BLaER1 (cell line): ENCODE measurements around the gene CCBE1.

Experiments
- H3K27ac ChIP-seq: shearing (Covaris generic); formaldehyde crosslinking; 2 replicates; pipeline ENCODE4 v1.8.1; 2022
- H3K27me3 ChIP-seq: shearing (Covaris generic); formaldehyde crosslinking; 2 replicates; pipeline ENCODE4 v1.8.1; 2022
- H3K36me3 ChIP-seq: shearing (Covaris generic); formaldehyde crosslinking; 2 replicates; pipeline ENCODE4 v1.8.1; 2022
- H3K4me1 ChIP-seq: shearing (Covaris generic); formaldehyde crosslinking; 2 replicates; pipeline ENCODE4 v1.8.1; 2022
- H3K4me2 ChIP-seq: shearing (Covaris generic); formaldehyde crosslinking; 2 replicates; pipeline ENCODE4 v1.8.1; 2022
- H3K4me3 ChIP-seq: shearing (Covaris generic); formaldehyde crosslinking; 2 replicates; pipeline ENCODE4 v1.8.1; 2022
- H3K9ac ChIP-seq: shearing (Covaris generic); formaldehyde crosslinking; 2 replicates; pipeline ENCODE4 v1.8.1; 2022
- H3K9me3 ChIP-seq: shearing (Covaris generic); formaldehyde crosslinking; 2 replicates; pipeline ENCODE4 v1.8.1; 2022
- H4K20me1 ChIP-seq: shearing (Covaris generic); formaldehyde crosslinking; 2 replicates; pipeline ENCODE4 v1.8.1; 2022
- Cebpa-rat ChIP-seq: shearing (Covaris generic); IDR thresholded peaks from 2 replicates; pipeline ENCODE4 v1.8.1; 2022

The CCBE1 gene

DNA sequence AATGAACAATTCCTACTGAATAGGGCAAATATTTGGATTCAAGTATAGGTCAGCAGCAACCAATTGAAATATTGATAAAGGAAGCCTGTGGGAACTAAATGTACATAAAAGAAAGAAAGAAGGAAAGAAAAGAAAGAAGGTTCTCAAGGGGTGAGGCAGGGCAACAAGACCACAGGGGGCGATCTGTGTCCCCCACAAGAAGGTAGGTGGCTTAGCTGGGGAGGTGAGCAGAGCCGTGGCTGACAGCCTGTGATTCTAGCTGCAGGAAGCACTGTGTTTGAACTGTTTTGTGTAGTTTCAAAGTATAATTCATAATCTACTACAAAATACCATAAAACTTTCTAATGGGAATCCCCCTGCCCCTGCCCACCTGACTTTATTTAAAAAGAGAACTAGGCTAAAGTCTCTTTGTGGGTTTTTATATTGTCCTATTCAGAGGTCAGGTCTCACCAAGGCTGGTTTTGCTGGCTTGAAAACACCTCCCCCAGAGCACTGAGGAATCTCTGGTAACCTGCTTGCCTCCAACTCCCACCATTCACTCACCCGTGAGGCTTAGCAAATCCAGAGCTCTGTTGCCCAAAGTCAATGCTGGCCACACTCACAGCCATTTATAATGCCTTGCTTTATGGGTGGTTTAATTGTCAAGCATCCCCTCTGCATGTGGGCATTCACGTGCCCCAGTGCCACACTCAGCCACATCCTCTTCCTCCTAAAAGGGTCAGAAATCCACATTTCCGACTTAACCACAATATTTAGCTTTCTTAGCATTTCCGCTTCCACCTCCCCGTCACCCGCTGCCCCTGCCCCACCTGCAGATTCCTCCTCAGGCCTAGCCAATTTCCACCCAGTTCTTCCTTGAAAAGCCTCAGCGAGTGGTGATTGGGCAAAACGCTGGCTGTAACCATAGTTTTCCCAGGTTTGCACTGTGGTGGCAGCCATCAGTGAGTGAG, 301.7 kb downstream of the CCBE1 start:
- TF ChIP-seq Cebpa-rat, result no peak
- Histone ChIP-seq H3K4me2 (peak overlapping the region; percentile 70), H3K27me3 (no peaks in the 10 kb centered on the region), H3K4me3 (no peak overlapping the region), H3K9me3 (0 out of 2 replicates have a peak, but pooled peaks cover 3% of the 10 kb centered on the region), H3K9ac (no peak overlapping the region), H3K27ac (peak overlapping the region; percentile 22; the same call in 1 of the 2 replicates), H3K4me1 (peaks cover 17% of the 10 kb centered on the region), H4K20me1 (no peaks in the 10 kb centered on the region), H3K36me3 (no peaks in the 10 kb centered on the region)

DNA sequence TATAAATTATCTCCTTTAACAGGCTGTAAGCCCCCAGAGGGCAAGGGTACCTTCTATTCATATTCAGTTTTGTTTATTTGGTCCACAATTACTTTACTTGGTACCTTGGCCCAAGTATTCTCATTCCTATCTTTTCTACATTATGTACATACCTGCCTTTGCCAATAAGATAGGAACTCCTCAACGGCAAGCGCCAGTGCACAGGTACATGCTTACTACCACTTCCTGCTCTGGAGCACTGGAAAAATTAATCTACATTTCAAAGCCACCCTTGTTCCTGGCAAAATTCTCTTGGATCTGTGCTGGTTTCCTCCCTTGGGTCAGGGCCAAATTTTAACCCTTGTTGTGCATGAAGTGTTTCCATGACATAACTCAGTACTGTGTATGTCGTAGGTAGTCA, 303.8 kb downstream of the CCBE1 start:
- Histone ChIP-seq H3K4me3 (no peak overlapping the region), H3K4me1 (peaks cover 22% of the 10 kb centered on the region), H3K4me2 (no peak overlapping the region), H3K27me3 (no peaks in the 10 kb centered on the region), H3K9me3 (0 out of 2 replicates have a peak, but pooled peaks cover 3% of the 10 kb centered on the region), H3K27ac (no peak overlapping the region), H3K9ac (no peak overlapping the region), H4K20me1 (no peaks in the 10 kb centered on the region), H3K36me3 (no peaks in the 10 kb centered on the region)
- no peak for TF ChIP-seq Cebpa-rat

DNA sequence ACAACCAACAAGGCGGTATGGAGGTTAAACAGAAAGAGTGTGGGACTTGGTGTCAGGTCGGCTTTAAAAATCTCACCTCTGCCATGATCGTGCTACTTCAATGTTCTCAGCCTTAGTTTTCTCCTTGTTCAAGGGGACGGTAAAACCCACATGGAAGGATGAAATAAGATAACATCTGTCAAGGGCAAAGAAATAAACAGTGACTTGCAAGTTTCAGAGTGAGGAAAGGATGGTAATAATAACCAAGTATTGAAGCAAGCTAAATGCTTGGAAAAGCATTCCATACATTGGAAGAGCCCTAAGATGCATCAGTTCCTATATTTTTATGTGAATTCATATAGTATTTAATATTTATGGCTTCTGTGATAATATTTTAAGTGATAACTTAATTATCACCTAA, 308.4 kb downstream of the CCBE1 start:
- H3K4me3 ChIP-seq, result no peak overlapping the region
- peaks cover 15% of the 10 kb centered on the region for H3K4me1 ChIP-seq
- no peaks in the 10 kb centered on the region for H3K27me3 ChIP-seq
- no peaks in the 10 kb centered on the region for H3K36me3 ChIP-seq
- peak overlapping the region; percentile 11; the same call in 1 of the 2 replicates for H3K4me2 ChIP-seq
- H4K20me1 ChIP-seq, result no peaks in the 10 kb centered on the region
- H3K27ac ChIP-seq, result no peak overlapping the region
- 0 out of 2 replicates have a peak, but pooled peaks cover 3% of the 10 kb centered on the region for H3K9me3 ChIP-seq
- H3K9ac ChIP-seq, result no peak overlapping the region
- TF ChIP-seq Cebpa-rat, result no peak

DNA sequence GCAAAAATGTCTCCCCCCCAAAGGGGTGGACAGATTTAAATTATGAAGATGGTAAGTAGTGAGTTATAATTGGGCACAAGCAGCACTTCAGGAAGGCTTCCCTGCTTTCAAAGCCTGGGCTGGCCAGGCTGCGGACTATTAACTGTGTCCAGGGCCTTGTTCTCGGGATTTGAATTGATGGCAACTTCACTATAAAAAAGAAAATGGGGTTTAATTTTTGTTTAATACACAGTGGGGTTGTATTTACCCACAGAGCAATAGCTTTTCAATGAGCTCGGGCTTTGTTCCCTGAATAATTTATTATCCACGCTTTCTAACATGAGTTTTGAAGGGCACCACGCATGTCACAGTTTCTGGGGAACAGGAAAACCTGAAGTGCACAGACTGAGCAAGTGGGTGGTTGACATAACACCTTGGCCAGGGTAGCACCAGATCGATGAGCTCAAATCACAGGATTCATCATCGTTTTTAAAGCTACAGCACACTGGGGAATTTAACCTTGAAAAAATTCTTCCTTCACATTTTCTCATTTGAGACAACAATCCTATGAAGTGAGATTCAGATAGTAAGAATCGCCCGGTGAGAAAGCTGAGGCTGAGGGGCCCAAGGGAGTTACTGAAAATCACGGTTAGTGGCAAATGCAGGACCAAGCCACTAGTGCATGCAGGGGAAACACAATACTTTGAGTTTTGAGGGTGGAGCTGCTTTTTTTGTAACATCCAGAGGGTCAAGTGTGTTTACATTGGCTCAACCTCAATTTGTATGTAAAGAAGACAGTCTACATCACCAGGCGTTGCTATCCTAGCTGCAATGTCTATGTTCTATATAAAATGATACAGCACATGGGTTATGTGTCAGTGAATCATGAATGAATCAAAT, 309.3 kb downstream of the CCBE1 start:
- peak overlapping the region; percentile 11 for H3K4me2 ChIP-seq
- no peaks in the 10 kb centered on the region for H4K20me1 ChIP-seq
- H3K27me3 ChIP-seq, result no peaks in the 10 kb centered on the region
- H3K4me1 ChIP-seq, result peaks cover 15% of the 10 kb centered on the region
- no peak overlapping the region for H3K4me3 ChIP-seq
- no peak overlapping the region for H3K9ac ChIP-seq
- 0 out of 2 replicates have a peak, but pooled peaks cover 3% of the 10 kb centered on the region for H3K9me3 ChIP-seq
- no peaks in the 10 kb centered on the region for H3K36me3 ChIP-seq
- no peak overlapping the region for H3K27ac ChIP-seq
- TF ChIP-seq Cebpa-rat, result no peak

DNA sequence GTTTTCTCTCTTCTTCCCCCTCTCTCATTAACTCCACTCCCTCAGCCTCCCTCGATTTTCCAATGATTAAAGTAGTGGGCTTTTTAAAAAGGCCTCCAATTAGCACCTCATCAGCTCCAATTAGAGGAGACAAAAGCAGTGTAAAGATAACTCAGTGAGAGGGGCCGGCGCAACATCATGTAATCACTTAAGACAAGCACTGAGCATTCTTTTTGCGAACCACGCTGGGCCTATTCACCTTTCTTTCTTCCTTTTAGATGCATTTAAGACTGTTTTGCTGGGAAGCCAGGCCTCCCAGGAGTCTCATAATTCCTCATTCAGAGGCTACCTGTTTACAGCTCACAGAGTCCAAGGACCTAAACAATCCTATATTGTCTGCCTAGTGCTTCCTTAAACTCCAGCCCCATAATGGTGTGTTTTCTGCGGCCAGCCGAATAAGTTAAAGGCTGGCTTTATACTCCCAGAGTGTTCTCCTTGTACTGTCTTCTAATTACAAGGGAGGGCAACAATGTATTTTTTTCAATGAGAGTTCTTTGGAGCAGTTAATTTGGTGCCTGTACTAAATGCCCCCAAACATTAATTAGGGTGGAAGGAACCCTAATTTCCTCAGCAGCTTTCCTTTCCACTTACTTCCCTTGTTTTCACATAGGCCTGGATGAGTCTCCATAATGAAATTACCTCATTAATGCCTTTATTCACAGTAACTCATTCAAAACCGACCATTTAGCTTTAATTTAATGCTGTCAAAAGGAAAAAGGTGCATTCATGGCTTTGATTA, 310.1 kb downstream of the CCBE1 start:
- no peak for TF ChIP-seq Cebpa-rat
- H3K4me1 ChIP-seq, result peaks cover 15% of the 10 kb centered on the region
- H4K20me1 ChIP-seq, result no peaks in the 10 kb centered on the region
- H3K36me3 ChIP-seq, result no peaks in the 10 kb centered on the region
- H3K27ac ChIP-seq, result no peak overlapping the region
- H3K27me3 ChIP-seq, result no peaks in the 10 kb centered on the region
- no peaks in the 10 kb centered on the region for H3K9me3 ChIP-seq
- no peak overlapping the region for H3K4me2 ChIP-seq
- H3K4me3 ChIP-seq, result no peak overlapping the region
- H3K9ac ChIP-seq, result no peak overlapping the region

DNA sequence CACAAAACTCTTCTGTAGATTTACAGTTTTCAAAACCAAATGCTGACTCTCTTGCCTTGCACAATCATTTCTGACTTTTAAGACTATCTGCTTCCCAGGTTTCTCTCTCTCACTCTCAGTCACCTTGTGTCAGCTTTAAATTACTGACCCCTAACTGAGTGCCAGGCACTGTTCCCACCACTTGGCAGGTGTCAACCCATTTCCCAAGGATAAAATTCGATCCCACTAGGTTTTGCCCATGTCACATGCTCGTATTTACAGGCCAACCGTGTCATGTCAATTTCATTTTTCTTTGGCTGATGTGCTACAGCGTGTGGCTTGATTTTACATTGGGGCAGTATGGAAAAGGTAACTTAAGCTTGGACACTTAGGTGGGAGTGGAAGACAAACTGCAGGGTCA, 312.0 kb downstream of the CCBE1 start:
- H3K4me3 ChIP-seq, result no peak overlapping the region
- H3K27ac ChIP-seq, result no peak overlapping the region
- H3K27me3 ChIP-seq, result no peaks in the 10 kb centered on the region
- H3K4me1 ChIP-seq, result peaks cover 15% of the 10 kb centered on the region
- H4K20me1 ChIP-seq, result no peaks in the 10 kb centered on the region
- H3K9me3 ChIP-seq, result no peaks in the 10 kb centered on the region
- H3K36me3 ChIP-seq, result no peaks in the 10 kb centered on the region
- H3K9ac ChIP-seq, result no peak overlapping the region
- no peak for TF ChIP-seq Cebpa-rat
- H3K4me2 ChIP-seq, result no peak overlapping the region

DNA sequence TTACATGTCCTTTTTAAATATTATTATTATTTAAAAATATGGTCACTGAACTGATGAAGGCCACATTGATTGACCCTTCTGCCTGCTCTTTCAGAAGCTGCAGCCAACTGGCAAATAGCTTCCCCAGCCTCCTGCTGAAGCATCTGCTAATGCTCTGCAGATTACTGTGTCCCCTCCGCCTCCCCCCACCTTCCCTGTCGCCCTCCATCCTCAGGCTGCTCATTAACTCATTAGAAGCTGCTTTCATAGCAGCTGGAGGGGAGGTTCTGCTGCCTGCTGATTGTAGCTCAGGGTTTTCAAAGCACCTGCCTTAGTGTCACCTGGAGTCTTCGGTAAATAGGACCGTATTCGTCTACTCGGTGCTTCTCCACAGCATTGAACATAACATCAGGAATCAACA, 313.4 kb downstream of the CCBE1 start:
- no peak for TF ChIP-seq Cebpa-rat
- Histone ChIP-seq H3K9ac (no peak overlapping the region), H3K9me3 (no peaks in the 10 kb centered on the region), H3K4me1 (peaks cover 14% of the 10 kb centered on the region), H3K4me2 (no peak overlapping the region), H3K27me3 (no peaks in the 10 kb centered on the region), H3K4me3 (no peak overlapping the region), H3K36me3 (no peaks in the 10 kb centered on the region), H4K20me1 (no peaks in the 10 kb centered on the region), H3K27ac (no peak overlapping the region)

DNA sequence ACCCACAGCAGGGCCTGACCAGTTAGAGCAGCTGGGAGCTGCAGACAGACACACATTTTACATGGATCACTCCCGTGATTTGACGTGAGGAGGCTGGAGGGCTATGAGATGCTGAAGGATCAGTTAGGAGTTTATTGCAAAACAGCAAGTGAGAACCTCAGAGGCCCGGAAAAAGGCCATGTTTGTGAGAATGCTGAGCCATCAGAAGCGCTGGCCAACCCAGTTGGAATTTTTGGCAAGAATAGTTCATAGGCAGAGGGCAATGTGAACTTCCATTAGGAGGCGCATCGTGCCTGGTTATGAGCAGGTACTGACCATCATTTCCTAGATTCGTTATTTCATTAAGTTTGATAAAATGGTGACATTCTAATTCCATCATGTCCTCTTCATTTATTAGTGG, 314.8 kb downstream of the CCBE1 start:
- Histone ChIP-seq H3K9me3 (no peaks in the 10 kb centered on the region), H3K4me3 (no peak overlapping the region), H3K27ac (no peak overlapping the region), H3K36me3 (no peaks in the 10 kb centered on the region), H3K4me2 (no peak overlapping the region), H3K4me1 (peaks cover 6% of the 10 kb centered on the region), H3K9ac (no peak overlapping the region), H4K20me1 (no peaks in the 10 kb centered on the region), H3K27me3 (no peaks in the 10 kb centered on the region)
- no peak for TF ChIP-seq Cebpa-rat

DNA sequence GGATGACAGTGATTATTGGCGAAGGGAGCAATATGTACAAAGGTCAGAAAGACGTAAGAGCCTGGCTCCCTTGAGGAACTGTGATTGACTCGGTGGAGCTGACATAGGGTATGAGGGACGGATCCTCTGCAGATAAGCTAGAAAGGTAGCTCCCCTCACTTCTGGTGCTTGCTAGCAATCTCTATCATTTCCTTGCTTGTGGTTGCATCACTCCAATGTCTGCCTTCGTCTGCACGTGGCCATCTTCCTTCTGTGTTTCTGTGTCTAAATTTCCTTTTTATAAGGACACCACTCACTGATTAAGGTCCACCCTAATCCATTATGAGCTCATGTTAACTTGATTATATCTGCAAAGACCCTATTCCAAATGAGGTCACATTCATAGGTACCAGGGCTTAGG, 315.3 kb downstream of the CCBE1 start:
- Histone ChIP-seq H3K4me2 (no peak overlapping the region), H3K36me3 (no peaks in the 10 kb centered on the region), H3K27me3 (no peaks in the 10 kb centered on the region), H4K20me1 (no peaks in the 10 kb centered on the region), H3K9me3 (no peaks in the 10 kb centered on the region), H3K27ac (no peak overlapping the region), H3K4me1 (peaks cover 10% of the 10 kb centered on the region), H3K9ac (no peak overlapping the region), H3K4me3 (no peak overlapping the region)
- no peak for TF ChIP-seq Cebpa-rat
